Liver (tissue), 9 donors: ENCODE results near the gene SERTAD3. TPM values are rescaled to one million over a fixed set of nuclear protein-coding genes. Genes with fewer than 3 reads are reported as not detected.
"Not testable (repeated sequence)": the region's sequence is repeated elsewhere in the genome, so short reads cannot be mapped to it uniquely, and the experiment has no call there.

Experiments used
- DNase-seq: peaks from one replicate; pipeline ENCODE4 v3.0.0-alpha.2; 2017; ENCODE audit warnings: low spot score
- H3K27ac ChIP-seq, 2 donors: one replicate each; pipeline ENCODE4 v1.7.0; 2013; ENCODE audit warnings: inconsistent platforms in 2 of 2, low read length in 2 of 2, control low read depth in 1 of 2, low read depth in 1 of 2, mild to moderate bottlenecking in 1 of 2
- H3K27me3 ChIP-seq, 4 donors: one replicate each; pipeline versions ENCODE4 v1.6.1 to v1.7.0; 2013; ENCODE audit warnings: low read length in 3 of 4, inconsistent platforms in 1 of 4, mild to moderate bottlenecking in 1 of 4, moderate library complexity in 1 of 4; ENCODE audit not compliant: control insufficient read depth in 4 of 4, insufficient read depth in 4 of 4
- H3K36me3 ChIP-seq, 4 donors: one replicate each; pipeline versions ENCODE4 v1.6.1 to v1.7.0; 2013; ENCODE audit warnings: low read length in 3 of 4, mild to moderate bottlenecking in 3 of 4, low read depth in 1 of 4, moderate library complexity in 1 of 4; ENCODE audit not compliant: control insufficient read depth in 4 of 4, insufficient read depth in 3 of 4
- H3K4me1 ChIP-seq, 4 donors: one replicate each; pipeline versions ENCODE4 v1.6.1 to v1.7.0; 2013; ENCODE audit warnings: low read length in 3 of 4, mild to moderate bottlenecking in 3 of 4, moderate library complexity in 1 of 4; ENCODE audit not compliant: control insufficient read depth in 4 of 4, insufficient read depth in 4 of 4
- H3K4me3 ChIP-seq, 3 donors: one replicate each; pipeline versions ENCODE4 v1.6.1 to v1.7.0; 2013; ENCODE audit warnings: low read length in 3 of 3, control low read depth in 1 of 3, low read depth in 1 of 3, mild to moderate bottlenecking in 1 of 3
- H3K9ac ChIP-seq, 2 donors: one replicate each; pipeline ENCODE4 v1.7.0; 2013; ENCODE audit warnings: low read length in 2 of 2, mild to moderate bottlenecking in 2 of 2, moderate library complexity in 2 of 2, control low read depth in 1 of 2, low read depth in 1 of 2
- H3K9me3 ChIP-seq, 4 donors: one replicate each; pipeline versions ENCODE4 v1.6.1 to v1.7.0; 2013; ENCODE audit warnings: low read length in 3 of 4; ENCODE audit not compliant: control insufficient read depth in 4 of 4
- ATF3 ChIP-seq: IDR thresholded peaks from 2 replicates; pipeline ENCODE4 v1.6.1; 2016; ENCODE audit warnings: antibody characterized with exemption
- CTCF ChIP-seq: fragments of 150-350 bp; IDR thresholded peaks from 2 replicates; pipeline ENCODE4 v1.5.1; 2017; ENCODE audit warnings: improper control_type of control experiment, low read depth, low read length; ENCODE audit not compliant: missing input control
- EGR1 ChIP-seq, 2 donors: IDR thresholded peaks; 2 replicates each; pipeline ENCODE4 v1.6.1; 2016 to 2018; ENCODE audit warnings: antibody characterized with exemption in 2 of 2, low read depth in 2 of 2
- FOXA1 ChIP-seq: IDR thresholded peaks from 2 replicates; pipeline ENCODE4 v1.6.1; 2016; ENCODE audit warnings: antibody characterized with exemption
- GABPA ChIP-seq, 2 donors: IDR thresholded peaks in 1 of 2; conservative IDR thresholded peaks in 1 of 2; 2 replicates each; pipeline ENCODE4 v1.6.1; 2016; ENCODE audit warnings: antibody characterized with exemption in 2 of 2, mild to moderate bottlenecking in 1 of 2, moderate library complexity in 1 of 2
- HNF4A ChIP-seq, 2 donors: conservative IDR thresholded peaks; 2 replicates each; pipeline ENCODE4 v1.6.1; 2016; ENCODE audit warnings: antibody characterized with exemption in 2 of 2, mild to moderate bottlenecking in 2 of 2
- HNF4G ChIP-seq: IDR thresholded peaks from 2 replicates; pipeline ENCODE4 v1.6.1; 2016; ENCODE audit warnings: antibody characterized with exemption
- JUND ChIP-seq, 2 donors: IDR thresholded peaks; 2 replicates each; pipeline ENCODE4 v1.6.1; 2016; ENCODE audit warnings: antibody characterized with exemption in 2 of 2
- MAX ChIP-seq: IDR thresholded peaks from 2 replicates; pipeline ENCODE4 v1.6.1; 2016; ENCODE audit warnings: antibody characterized with exemption
- NR2F2 ChIP-seq: IDR thresholded peaks from 2 replicates; pipeline ENCODE4 v1.6.1; 2016; ENCODE audit warnings: antibody characterized with exemption
- RAD21 ChIP-seq, 2 donors: IDR thresholded peaks; 2 replicates each; pipeline ENCODE4 v1.6.1; 2016; ENCODE audit warnings: antibody characterized with exemption in 2 of 2, mild to moderate bottlenecking in 2 of 2
- REST ChIP-seq: IDR thresholded peaks from 2 replicates; pipeline ENCODE4 v1.6.1; 2016; ENCODE audit warnings: antibody characterized with exemption, mild to moderate bottlenecking
- RXRA ChIP-seq, 2 donors: IDR thresholded peaks; 2 replicates each; pipeline ENCODE4 v1.6.1; 2017 to 2018; ENCODE audit warnings: antibody characterized with exemption in 2 of 2, mild to moderate bottlenecking in 1 of 2
- SP1 ChIP-seq: IDR thresholded peaks from 2 replicates; pipeline ENCODE4 v1.6.1; 2018; ENCODE audit warnings: antibody characterized with exemption, mild to moderate bottlenecking
- TAF1 ChIP-seq: conservative IDR thresholded peaks from 2 replicates; pipeline ENCODE4 v1.6.1; 2016; ENCODE audit warnings: antibody characterized with exemption, mild to moderate bottlenecking
- YY1 ChIP-seq: IDR thresholded peaks from 2 replicates; pipeline ENCODE4 v1.6.1; 2016; ENCODE audit warnings: antibody characterized with exemption, mild to moderate bottlenecking
- WGBS: extraction: QIAGEN DNeasy Blood & Tissue Kit; methylation state at CpG from one replicate; pipeline ENCODE4 v1.1.7; 2013; 5-methylcytosine and 5-hydroxymethylcytosine counted together
- polyA plus RNA-seq, 2 donors: library from polyadenylated mRNA; stranded (reverse) in 1 of 2; unstranded in 1 of 2; fragments of 200-250 nt in 1 of 2; fragments of >200 nt in 1 of 2; fragmentation: Nextera tagmentation in 1 of 2; extraction: Ambion mirVana in 1 of 2; gene quantifications; one replicate each; pipeline versions ENCODE4 v1.2.1 to v1.2.3, GENCODE V29; 2013 to 2015
- total RNA-seq, 2 donors: library from RNA; depleted of rRNA; stranded (reverse); fragments of >200 nt; gene quantifications; one replicate each; pipeline ENCODE4 v1.2.3, GENCODE V29; 2014
- TF ChIP-seq, protein P1 (sequence below): IDR thresholded peaks from 2 replicates; pipeline ENCODE4 v1.6.1; 2016; ENCODE audit warnings: antibody characterized with exemption
- donor health status: healthy.
- donor health status: healthy.
- donor health status: healthy.
- donor health status: healthy.
- donor health status: healthy.

Gene SERTAD3
- total and polyA plus RNA-seq, 4 donors = 6.1 to 8.9 (median 6.9) TPM

DNA sequence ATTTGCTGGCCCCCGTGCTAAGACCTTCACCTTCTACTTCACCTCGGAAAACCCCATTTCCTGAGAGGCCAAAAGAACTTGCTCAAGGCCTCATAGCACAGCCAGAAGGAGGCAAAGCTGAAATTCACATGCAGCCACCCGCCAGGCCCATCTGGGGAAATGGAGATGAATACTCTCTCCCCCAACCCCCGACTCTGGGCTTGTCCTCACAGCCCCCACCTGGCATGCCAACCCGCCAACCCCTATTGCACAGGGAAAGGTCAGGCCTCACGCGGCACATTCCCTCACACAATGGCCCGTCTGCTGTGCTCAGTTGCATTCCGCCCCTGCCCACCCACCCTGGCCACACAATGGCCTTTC is 34.1 kb downstream of the SERTAD3 start:
- Histone ChIP-seq H3K4me3 (no peak overlapping the region), H3K9me3 (no peaks in the 10 kb centered on the region), H3K4me1 (peaks cover 0 to 6% (median 0%) of the 10 kb centered on the region in 4 donors), H3K36me3 (no peaks in the 10 kb centered on the region), H3K27ac (no peak overlapping the region), H3K9ac (no peak overlapping the region), H3K27me3 (no peaks in the 10 kb centered on the region)
- 83% methylated on average over 9 of the region's 9 CpGs for WGBS
- TF ChIP-seq NR2F2 = no peak
- TF ChIP-seq ATF3 = no peak
- TF ChIP-seq HNF4A (conservative IDR thresholded peaks at IDR 0.05) = no peak
- TF ChIP-seq RAD21 (IDR thresholded peaks at IDR 0.05) = no peak
- no peak for TF ChIP-seq REST
- no peak for TF ChIP-seq YY1
- TF ChIP-seq FOXA1 = no peak
- TF ChIP-seq RXRA (IDR thresholded peaks at IDR 0.05) = no peak
- TF ChIP-seq GABPA (IDR thresholded peaks at IDR 0.05 in 1 of 2, conservative IDR thresholded peaks at IDR 0.05 in 1 of 2) = no peak
- TF ChIP-seq EGR1 (IDR thresholded peaks at IDR 0.05; ENCODE audit: low read depth in 2 of 2) = no peak
- TF ChIP-seq JUND (IDR thresholded peaks at IDR 0.05) = no peak
- TF ChIP-seq SP1 = no peak
- no peak for TF ChIP-seq TAF1
- TF ChIP-seq MAX = no peak
- TF ChIP-seq HNF4G = no peak
- TF ChIP-seq, protein P1, sequence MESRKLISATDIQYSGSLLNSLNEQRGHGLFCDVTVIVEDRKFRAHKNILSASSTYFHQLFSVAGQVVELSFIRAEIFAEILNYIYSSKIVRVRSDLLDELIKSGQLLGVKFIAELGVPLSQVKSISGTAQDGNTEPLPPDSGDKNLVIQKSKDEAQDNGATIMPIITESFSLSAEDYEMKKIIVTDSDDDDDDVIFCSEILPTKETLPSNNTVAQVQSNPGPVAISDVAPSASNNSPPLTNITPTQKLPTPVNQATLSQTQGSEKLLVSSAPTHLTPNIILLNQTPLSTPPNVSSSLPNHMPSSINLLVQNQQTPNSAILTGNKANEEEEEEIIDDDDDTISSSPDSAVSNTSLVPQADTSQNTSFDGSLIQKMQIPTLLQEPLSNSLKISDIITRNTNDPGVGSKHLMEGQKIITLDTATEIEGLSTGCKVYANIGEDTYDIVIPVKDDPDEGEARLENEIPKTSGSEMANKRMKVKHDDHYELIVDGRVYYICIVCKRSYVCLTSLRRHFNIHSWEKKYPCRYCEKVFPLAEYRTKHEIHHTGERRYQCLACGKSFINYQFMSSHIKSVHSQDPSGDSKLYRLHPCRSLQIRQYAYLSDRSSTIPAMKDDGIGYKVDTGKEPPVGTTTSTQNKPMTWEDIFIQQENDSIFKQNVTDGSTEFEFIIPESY = no peak
- TF ChIP-seq CTCF = no peak
- no peak for DNase-seq

DNA sequence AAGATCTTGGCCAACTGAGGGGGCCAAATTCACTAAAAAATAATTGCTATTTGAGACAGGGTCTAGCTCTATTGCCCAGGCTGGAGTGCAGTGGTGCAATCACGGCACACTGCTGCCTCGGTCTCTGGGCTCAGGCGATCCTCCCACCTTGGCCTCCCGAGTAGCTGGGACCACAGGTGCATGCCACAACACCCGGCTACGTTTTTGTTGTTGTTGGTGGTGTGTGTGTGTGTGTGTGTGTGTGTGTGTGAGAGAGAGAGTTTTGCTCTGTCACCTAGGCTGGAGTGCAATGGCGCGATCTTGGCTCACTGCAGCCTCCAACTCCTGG is 35.6 kb downstream of the SERTAD3 start:
- H3K27ac ChIP-seq, H3K9ac ChIP-seq, DNase-seq, H3K4me3 ChIP-seq, H3K27me3 ChIP-seq, H3K9me3 ChIP-seq, H3K36me3 ChIP-seq, H3K4me1 ChIP-seq: not testable (repeated sequence)
- WGBS = 92% methylated on average over 8 of the region's 8 CpGs
